HL-60 (cell line): ENCODE results near the gene SPATA17.

Source experiments
- DNase-seq, 2 experiments: peaks; one replicate each; pipeline ENCODE4 v3.0.0-alpha.2; 2010 to 2020; ENCODE audit warnings: low read depth in 1 of 2, low spot score in 1 of 2
- H3K27ac ChIP-seq: fragments of 250-450 bp; sonication (Bioruptor Pico); replicated peaks from 2 replicates; pipeline ENCODE4 v1.5.1; 2020; ENCODE audit warnings: mild to moderate bottlenecking, moderate library complexity
- H3K27me3 ChIP-seq: fragments of 250-450 bp; sonication (Bioruptor Pico); 2 replicates; pipeline ENCODE4 v1.5.1; 2021; ENCODE audit warnings: mild to moderate bottlenecking, moderate library complexity; ENCODE audit not compliant: insufficient read depth, poor library complexity, severe bottlenecking
- H3K4me3 ChIP-seq: replicated peaks from 2 replicates; pipeline ENCODE4 v1.5.1; 2011; ENCODE audit warnings: mild to moderate bottlenecking, control low read depth, low read length; ENCODE audit not compliant: insufficient read depth
- GABPA ChIP-seq: IDR thresholded peaks from 2 replicates; pipeline ENCODE4 v1.6.1; 2012; ENCODE audit warnings: low read depth
- POLR2AphosphoS5 ChIP-seq: IDR thresholded peaks from 2 replicates; pipeline ENCODE4 v1.6.1; 2012; ENCODE audit warnings: low read depth
- SPI1 ChIP-seq: IDR thresholded peaks from 2 replicates; pipeline ENCODE4 v1.6.1; 2012; ENCODE audit warnings: low read depth, mild to moderate bottlenecking, borderline replicate concordance
- TF ChIP-seq, protein P1 (sequence below): IDR thresholded peaks from one replicate; pipeline ENCODE4 v1.5.1; 2011; ENCODE audit warnings: low read length, control low read depth, inconsistent platforms; ENCODE audit not compliant: insufficient read depth
- TF ChIP-seq, protein P2 (sequence below): IDR thresholded peaks from 2 replicates; pipeline ENCODE4 v1.6.1; 2012; ENCODE audit warnings: low read depth; ENCODE audit not compliant: insufficient replicate concordance

The SPATA17 gene

DNA sequence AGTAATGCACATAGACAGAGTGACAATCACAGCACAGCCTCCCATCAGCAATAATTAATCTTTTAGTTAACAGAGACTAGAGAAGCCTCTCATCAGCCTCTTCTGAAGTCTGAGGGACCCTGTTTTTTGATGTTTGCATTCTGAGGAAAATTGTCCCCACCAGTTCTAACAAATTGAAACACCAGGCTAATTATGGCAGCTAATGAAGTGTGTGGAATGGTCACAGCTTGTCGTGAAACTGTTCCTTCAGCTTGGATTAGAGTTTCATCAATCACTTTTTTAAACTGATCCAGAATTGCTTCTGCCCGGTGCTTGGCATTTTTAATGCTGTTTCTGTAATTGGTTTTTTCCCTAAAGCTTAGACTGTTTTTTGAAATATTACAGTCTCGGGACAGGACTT, 208.0 kb downstream of the SPATA17 start:
- DNase-seq: no peak
- no peak overlapping the region for H3K27ac ChIP-seq
- no peak for TF ChIP-seq SPI1
- TF ChIP-seq POLR2AphosphoS5: no peak
- TF ChIP-seq, protein P1, sequence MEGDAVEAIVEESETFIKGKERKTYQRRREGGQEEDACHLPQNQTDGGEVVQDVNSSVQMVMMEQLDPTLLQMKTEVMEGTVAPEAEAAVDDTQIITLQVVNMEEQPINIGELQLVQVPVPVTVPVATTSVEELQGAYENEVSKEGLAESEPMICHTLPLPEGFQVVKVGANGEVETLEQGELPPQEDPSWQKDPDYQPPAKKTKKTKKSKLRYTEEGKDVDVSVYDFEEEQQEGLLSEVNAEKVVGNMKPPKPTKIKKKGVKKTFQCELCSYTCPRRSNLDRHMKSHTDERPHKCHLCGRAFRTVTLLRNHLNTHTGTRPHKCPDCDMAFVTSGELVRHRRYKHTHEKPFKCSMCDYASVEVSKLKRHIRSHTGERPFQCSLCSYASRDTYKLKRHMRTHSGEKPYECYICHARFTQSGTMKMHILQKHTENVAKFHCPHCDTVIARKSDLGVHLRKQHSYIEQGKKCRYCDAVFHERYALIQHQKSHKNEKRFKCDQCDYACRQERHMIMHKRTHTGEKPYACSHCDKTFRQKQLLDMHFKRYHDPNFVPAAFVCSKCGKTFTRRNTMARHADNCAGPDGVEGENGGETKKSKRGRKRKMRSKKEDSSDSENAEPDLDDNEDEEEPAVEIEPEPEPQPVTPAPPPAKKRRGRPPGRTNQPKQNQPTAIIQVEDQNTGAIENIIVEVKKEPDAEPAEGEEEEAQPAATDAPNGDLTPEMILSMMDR: no peak
- TF ChIP-seq GABPA: no peak
- TF ChIP-seq, protein P2, sequence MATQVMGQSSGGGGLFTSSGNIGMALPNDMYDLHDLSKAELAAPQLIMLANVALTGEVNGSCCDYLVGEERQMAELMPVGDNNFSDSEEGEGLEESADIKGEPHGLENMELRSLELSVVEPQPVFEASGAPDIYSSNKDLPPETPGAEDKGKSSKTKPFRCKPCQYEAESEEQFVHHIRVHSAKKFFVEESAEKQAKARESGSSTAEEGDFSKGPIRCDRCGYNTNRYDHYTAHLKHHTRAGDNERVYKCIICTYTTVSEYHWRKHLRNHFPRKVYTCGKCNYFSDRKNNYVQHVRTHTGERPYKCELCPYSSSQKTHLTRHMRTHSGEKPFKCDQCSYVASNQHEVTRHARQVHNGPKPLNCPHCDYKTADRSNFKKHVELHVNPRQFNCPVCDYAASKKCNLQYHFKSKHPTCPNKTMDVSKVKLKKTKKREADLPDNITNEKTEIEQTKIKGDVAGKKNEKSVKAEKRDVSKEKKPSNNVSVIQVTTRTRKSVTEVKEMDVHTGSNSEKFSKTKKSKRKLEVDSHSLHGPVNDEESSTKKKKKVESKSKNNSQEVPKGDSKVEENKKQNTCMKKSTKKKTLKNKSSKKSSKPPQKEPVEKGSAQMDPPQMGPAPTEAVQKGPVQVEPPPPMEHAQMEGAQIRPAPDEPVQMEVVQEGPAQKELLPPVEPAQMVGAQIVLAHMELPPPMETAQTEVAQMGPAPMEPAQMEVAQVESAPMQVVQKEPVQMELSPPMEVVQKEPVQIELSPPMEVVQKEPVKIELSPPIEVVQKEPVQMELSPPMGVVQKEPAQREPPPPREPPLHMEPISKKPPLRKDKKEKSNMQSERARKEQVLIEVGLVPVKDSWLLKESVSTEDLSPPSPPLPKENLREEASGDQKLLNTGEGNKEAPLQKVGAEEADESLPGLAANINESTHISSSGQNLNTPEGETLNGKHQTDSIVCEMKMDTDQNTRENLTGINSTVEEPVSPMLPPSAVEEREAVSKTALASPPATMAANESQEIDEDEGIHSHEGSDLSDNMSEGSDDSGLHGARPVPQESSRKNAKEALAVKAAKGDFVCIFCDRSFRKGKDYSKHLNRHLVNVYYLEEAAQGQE: no peak
- H3K27me3 ChIP-seq: no peaks in the 10 kb centered on the region
- H3K4me3 ChIP-seq: no peak overlapping the region

DNA sequence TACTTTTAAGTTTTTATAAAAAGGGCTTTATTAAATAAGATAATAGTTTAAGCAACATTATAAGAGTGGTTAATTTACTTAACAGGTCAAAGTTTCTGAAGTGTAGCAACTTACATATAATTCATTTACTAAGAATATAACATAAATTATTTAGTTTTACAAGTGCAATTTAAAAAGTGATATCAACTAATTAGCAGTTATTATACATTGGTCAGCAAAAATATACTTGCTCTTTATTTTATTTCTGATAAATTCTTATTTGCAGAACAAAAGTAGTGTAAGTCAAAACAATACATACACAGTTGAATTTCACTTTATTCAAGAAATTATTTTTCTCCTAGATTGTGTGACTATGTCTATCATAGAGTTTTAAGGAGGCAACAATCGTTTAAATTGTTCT, 215.6 kb downstream of the SPATA17 start:
- Histone ChIP-seq H3K27ac (no peak overlapping the region), H3K4me3 (no peak overlapping the region), H3K27me3 (no peaks in the 10 kb centered on the region)
- TF ChIP-seq SPI1 (no peak), POLR2AphosphoS5 (no peak), GABPA (no peak)
- TF ChIP-seq, protein P1: no peak
- TF ChIP-seq, protein P2: no peak
- no peak for DNase-seq

DNA sequence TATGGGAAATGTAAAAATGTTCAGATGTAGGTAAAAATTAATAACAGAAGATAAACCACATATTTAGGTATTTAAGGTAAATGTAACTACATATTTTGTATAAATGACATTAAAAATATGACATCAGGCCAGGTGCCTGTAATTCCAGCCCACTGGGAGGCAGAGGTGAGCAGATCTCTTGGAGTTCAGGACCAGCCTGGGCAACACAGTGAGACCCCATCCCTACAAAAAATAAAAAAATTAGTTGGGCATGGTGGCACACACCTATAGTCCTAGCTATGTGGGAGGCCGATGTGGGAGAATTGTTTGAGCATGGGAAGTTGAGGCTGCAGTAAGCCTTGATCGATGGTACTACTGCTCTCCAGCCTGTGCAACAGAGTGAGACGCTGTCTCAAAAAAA, 216.5 kb downstream of the SPATA17 start:
- no peak for DNase-seq
- Histone ChIP-seq H3K27me3 (no peaks in the 10 kb centered on the region), H3K4me3 (no peak overlapping the region), H3K27ac (no peak overlapping the region)
- TF ChIP-seq SPI1: no peak
- TF ChIP-seq, protein P1: no peak
- no peak for TF ChIP-seq POLR2AphosphoS5
- no peak for TF ChIP-seq GABPA
- TF ChIP-seq, protein P2: no peak
